Astrocyte (in vitro differentiated cells and primary cell): ENCODE data around the gene IGF2BP3. TPM values are rescaled to one million over a fixed set of nuclear protein-coding genes. Genes with fewer than 3 reads are reported as not detected.

ENCODE experiments used
- DNase-seq: peaks from one replicate; pipeline ENCODE4 v3.0.0-alpha.2; 2010; ENCODE audit warnings: low read depth
- FAIRE-seq: peaks from 2 replicates; lab custom pipeline; 2011; peaks lifted over from hg19 to GRCh38; lab: Jason Lieb, UNC
- H2AFZ ChIP-seq: 2 replicates; pipeline ENCODE4 v1.6.0; 2012; ENCODE audit warnings: low read depth, low read length, inconsistent platforms
- H3K27ac ChIP-seq: 2 replicates; pipeline ENCODE4 v1.5.1; 2011; ENCODE audit warnings: low read depth, low read length, inconsistent platforms
- H3K27me3 ChIP-seq: 2 replicates; pipeline ENCODE4 v1.6.0; 2011; ENCODE audit warnings: low read length, inconsistent platforms; ENCODE audit not compliant: insufficient read depth
- H3K36me3 ChIP-seq: 2 replicates; pipeline ENCODE4 v1.5.1; 2011; ENCODE audit warnings: low read length, inconsistent platforms; ENCODE audit not compliant: insufficient read depth
- H3K4me1 ChIP-seq: 2 replicates; pipeline ENCODE4 v1.5.1; 2011; ENCODE audit warnings: low read length, inconsistent platforms; ENCODE audit not compliant: insufficient read depth
- H3K4me2 ChIP-seq: 2 replicates; pipeline ENCODE4 v1.6.0; 2012; ENCODE audit warnings: low read length, inconsistent platforms
- H3K4me3 ChIP-seq: 2 replicates; pipeline ENCODE4 v1.5.1; 2011; ENCODE audit warnings: low read depth, mild to moderate bottlenecking, low read length, inconsistent platforms; ENCODE audit not compliant: insufficient read depth
- H3K79me2 ChIP-seq: 2 replicates; pipeline ENCODE4 v1.6.0; 2012; ENCODE audit warnings: mild to moderate bottlenecking, low read length, inconsistent platforms; ENCODE audit not compliant: insufficient read depth
- H3K9ac ChIP-seq: 2 replicates; pipeline ENCODE4 v1.6.0; 2012; ENCODE audit warnings: mild to moderate bottlenecking, low read length, inconsistent platforms
- H3K9me3 ChIP-seq: 2 replicates; pipeline ENCODE4 v1.5.1; 2012; ENCODE audit warnings: low read depth, mild to moderate bottlenecking, low read length, inconsistent platforms; ENCODE audit not compliant: insufficient read depth
- H4K20me1 ChIP-seq: 2 replicates; pipeline ENCODE4 v1.6.0; 2012; ENCODE audit warnings: low read length, inconsistent platforms; ENCODE audit not compliant: insufficient read depth
- H3K27ac Mint-ChIP-seq: one replicate; pipeline ENCODE4 v1.8.0; 2021; ENCODE audit warnings: mild to moderate bottlenecking, mixed read lengths; ENCODE audit not compliant: unreplicated experiment
- H3K27me3 Mint-ChIP-seq: one replicate; pipeline ENCODE4 v1.8.0; 2021; ENCODE audit warnings: low read depth, mixed read lengths; ENCODE audit not compliant: unreplicated experiment
- H3K36me3 Mint-ChIP-seq: one replicate; pipeline ENCODE4 v1.8.0; 2021; ENCODE audit warnings: low read depth, mixed read lengths; ENCODE audit not compliant: unreplicated experiment
- H3K4me1 Mint-ChIP-seq: one replicate; pipeline ENCODE4 v1.8.0; 2021; ENCODE audit warnings: low read depth, mixed read lengths; ENCODE audit not compliant: unreplicated experiment
- H3K4me3 Mint-ChIP-seq: one replicate; pipeline ENCODE4 v1.8.0; 2021; ENCODE audit warnings: mild to moderate bottlenecking, moderate library complexity, mixed read lengths; ENCODE audit not compliant: unreplicated experiment
- H3K9me3 Mint-ChIP-seq: one replicate; pipeline ENCODE4 v1.8.0; 2021; ENCODE audit warnings: mild to moderate bottlenecking, mixed read lengths; ENCODE audit not compliant: unreplicated experiment
- EZH2 ChIP-seq: IDR thresholded peaks from 2 replicates; pipeline ENCODE4 v1.6.1; 2012; ENCODE audit warnings: mild to moderate bottlenecking, low read length, inconsistent platforms; ENCODE audit not compliant: insufficient read depth
- total RNA-seq: library from RNA; stranded (reverse); gene quantifications from 2 replicates; pipeline ENCODE4 v1.2.1, GENCODE V29; 2021
- TF ChIP-seq, protein P1 (sequence below): IDR thresholded peaks from 2 replicates; pipeline ENCODE4 v1.5.1; 2011; ENCODE audit warnings: low read depth, mild to moderate bottlenecking, inconsistent platforms, low read length, moderate library complexity; ENCODE audit not compliant: insufficient read depth

The IGF2BP3 gene
- total RNA-seq, 1 donor from 2014 or later: 79.5 TPM

GRCh38 chr7:23268167-23268566, 202.1 kb downstream of the IGF2BP3 start:
- Mint-ChIP-seq H3K36me3 (no peaks in the 10 kb centered on the region), H3K27me3 (peaks cover 13% of the 10 kb centered on the region), H3K4me1 (no peaks in the 10 kb centered on the region), H3K4me3 (no peak overlapping the region), H3K9me3 (no peaks in the 10 kb centered on the region), H3K27ac (no peak overlapping the region)
- H3K9ac ChIP-seq: no peak overlapping the region
- H3K27me3 ChIP-seq: peaks cover 23% of the 10 kb centered on the region
- no peaks in the 10 kb centered on the region for H3K9me3 ChIP-seq
- DNase-seq (no peak), FAIRE-seq (no peak)
- no peak overlapping the region for H3K4me3 ChIP-seq
- H3K27ac ChIP-seq: no peak overlapping the region
- H3K4me1 ChIP-seq: no peaks in the 10 kb centered on the region
- no peaks in the 10 kb centered on the region for H3K36me3 ChIP-seq
- no peaks in the 10 kb centered on the region for H3K79me2 ChIP-seq
- TF ChIP-seq, protein P1, sequence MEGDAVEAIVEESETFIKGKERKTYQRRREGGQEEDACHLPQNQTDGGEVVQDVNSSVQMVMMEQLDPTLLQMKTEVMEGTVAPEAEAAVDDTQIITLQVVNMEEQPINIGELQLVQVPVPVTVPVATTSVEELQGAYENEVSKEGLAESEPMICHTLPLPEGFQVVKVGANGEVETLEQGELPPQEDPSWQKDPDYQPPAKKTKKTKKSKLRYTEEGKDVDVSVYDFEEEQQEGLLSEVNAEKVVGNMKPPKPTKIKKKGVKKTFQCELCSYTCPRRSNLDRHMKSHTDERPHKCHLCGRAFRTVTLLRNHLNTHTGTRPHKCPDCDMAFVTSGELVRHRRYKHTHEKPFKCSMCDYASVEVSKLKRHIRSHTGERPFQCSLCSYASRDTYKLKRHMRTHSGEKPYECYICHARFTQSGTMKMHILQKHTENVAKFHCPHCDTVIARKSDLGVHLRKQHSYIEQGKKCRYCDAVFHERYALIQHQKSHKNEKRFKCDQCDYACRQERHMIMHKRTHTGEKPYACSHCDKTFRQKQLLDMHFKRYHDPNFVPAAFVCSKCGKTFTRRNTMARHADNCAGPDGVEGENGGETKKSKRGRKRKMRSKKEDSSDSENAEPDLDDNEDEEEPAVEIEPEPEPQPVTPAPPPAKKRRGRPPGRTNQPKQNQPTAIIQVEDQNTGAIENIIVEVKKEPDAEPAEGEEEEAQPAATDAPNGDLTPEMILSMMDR: no peak
- TF ChIP-seq EZH2: no peak
- no peak overlapping the region for H2AFZ ChIP-seq
- H4K20me1 ChIP-seq: no peaks in the 10 kb centered on the region
- no peak overlapping the region for H3K4me2 ChIP-seq

DNA sequence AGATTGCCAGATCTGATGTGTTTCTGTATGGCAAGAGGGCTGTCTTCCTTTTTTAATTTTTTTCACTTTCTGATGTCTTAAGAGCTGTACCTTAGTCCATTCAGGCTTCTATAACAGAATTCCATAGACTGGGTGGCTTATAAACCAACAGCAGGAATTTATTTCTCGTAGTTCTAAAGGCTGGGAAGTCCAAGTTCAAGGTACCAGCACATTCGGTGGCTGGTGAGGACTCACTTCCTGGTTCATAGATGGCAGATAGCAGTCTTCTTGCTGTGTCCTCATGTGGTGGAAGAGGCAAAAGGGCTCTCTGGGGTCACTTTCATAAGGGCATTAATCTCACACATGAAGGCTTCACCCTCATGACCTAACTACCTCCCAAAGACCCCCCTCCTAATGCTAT, 202.9 kb downstream of the IGF2BP3 start:
- Histone ChIP-seq H2AFZ (no peak overlapping the region), H3K27ac (no peak overlapping the region), H4K20me1 (no peaks in the 10 kb centered on the region), H3K9me3 (no peaks in the 10 kb centered on the region), H3K4me1 (no peaks in the 10 kb centered on the region), H3K27me3 (peaks cover 19% of the 10 kb centered on the region), H3K79me2 (no peaks in the 10 kb centered on the region), H3K4me2 (no peak overlapping the region), H3K36me3 (no peaks in the 10 kb centered on the region), H3K4me3 (no peak overlapping the region), H3K9ac (no peak overlapping the region)
- TF ChIP-seq, protein P1: no peak
- no peak for TF ChIP-seq EZH2
- Mint-ChIP-seq H3K4me1 (no peaks in the 10 kb centered on the region), H3K27ac (no peak overlapping the region), H3K9me3 (no peaks in the 10 kb centered on the region), H3K4me3 (no peak overlapping the region), H3K36me3 (no peaks in the 10 kb centered on the region), H3K27me3 (peaks cover 13% of the 10 kb centered on the region)
- FAIRE-seq (no peak), DNase-seq (no peak)

DNA sequence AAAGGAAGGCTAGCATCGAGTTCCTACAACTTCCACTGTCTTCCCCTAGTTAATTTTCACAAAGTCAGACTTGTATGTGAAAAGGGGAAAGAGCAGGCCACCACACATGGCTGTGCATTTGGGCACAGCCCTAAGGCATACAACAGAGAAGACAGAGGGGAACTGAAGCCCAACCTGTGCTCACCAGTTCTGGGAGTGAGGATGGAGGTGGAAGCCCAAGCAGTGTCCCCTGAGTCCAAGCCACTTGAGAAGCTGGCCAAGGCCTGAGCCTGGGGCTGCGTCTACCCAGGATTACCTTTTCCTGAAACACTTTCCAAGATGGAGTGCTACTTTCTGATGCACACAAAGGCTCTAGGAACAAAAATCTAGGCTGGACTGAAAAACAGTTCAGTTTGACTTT, 203.4 kb downstream of the IGF2BP3 start:
- no peaks in the 10 kb centered on the region for H3K9me3 Mint-ChIP-seq
- H3K27ac ChIP-seq: no peak overlapping the region
- FAIRE-seq (no peak), DNase-seq (no peak)
- no peaks in the 10 kb centered on the region for H3K79me2 ChIP-seq
- no peak overlapping the region for H3K4me3 Mint-ChIP-seq
- H3K27me3 Mint-ChIP-seq: peaks cover 13% of the 10 kb centered on the region
- no peak overlapping the region for H3K9ac ChIP-seq
- no peak overlapping the region for H3K4me3 ChIP-seq
- H3K36me3 ChIP-seq: no peaks in the 10 kb centered on the region
- no peak overlapping the region for H2AFZ ChIP-seq
- no peak for TF ChIP-seq EZH2
- TF ChIP-seq, protein P1: no peak
- H3K9me3 ChIP-seq: no peaks in the 10 kb centered on the region
- H3K36me3 Mint-ChIP-seq: no peaks in the 10 kb centered on the region
- H4K20me1 ChIP-seq: no peaks in the 10 kb centered on the region
- no peaks in the 10 kb centered on the region for H3K4me1 ChIP-seq
- peaks cover 15% of the 10 kb centered on the region for H3K27me3 ChIP-seq
- no peak overlapping the region for H3K4me2 ChIP-seq
- no peak overlapping the region for H3K27ac Mint-ChIP-seq
- no peaks in the 10 kb centered on the region for H3K4me1 Mint-ChIP-seq
